Lower lobe of right lung (tissue), 2 donors: ENCODE results near the gene USPL1. TPM values are rescaled to one million over a fixed set of nuclear protein-coding genes. Genes with fewer than 3 reads are reported as not detected.

Source experiments
- ATAC-seq, 2 donors: fragments of 200-7000 bp; cut with Tn5 transposase; one replicate each; pipeline ENCODE4 v1.9.1; 2020 to 2022; ENCODE audit warnings: mild to moderate bottlenecking in 2 of 2, moderate library complexity in 2 of 2
- DNase-seq: peaks from one replicate; pipeline ENCODE4 v3.0.0-alpha.2; 2020
- H3K27ac ChIP-seq: fragments of 200-600 bp; one replicate; pipeline ENCODE4 v1.8.0; 2022
- H3K27me3 ChIP-seq: fragments of 200-600 bp; one replicate; pipeline ENCODE4 v1.8.0; 2022; ENCODE audit warnings: low read depth
- H3K36me3 ChIP-seq: fragments of 200-600 bp; one replicate; pipeline ENCODE4 v1.8.0; 2022; ENCODE audit warnings: mild to moderate bottlenecking
- H3K4me1 ChIP-seq: fragments of 200-600 bp; one replicate; pipeline ENCODE4 v1.8.0; 2022
- H3K4me3 ChIP-seq: fragments of 200-600 bp; one replicate; pipeline ENCODE4 v1.8.0; 2022; ENCODE audit warnings: mild to moderate bottlenecking
- H3K9me3 ChIP-seq: fragments of 200-600 bp; one replicate; pipeline ENCODE4 v1.8.0; 2022
- intact Hi-C: fragments of 100-400 bp; cut with DNase I; formaldehyde crosslinking; loops from one replicate; pipeline ENCODE4 v1.11.0; 2022
- total RNA-seq: library from RNA; stranded (reverse); fragmentation: NEBNext Ultra II Directional; extraction: Animal tissue kit (Norgen Biotek cat#: 25700); gene quantifications from one replicate; pipeline ENCODE4 v1.2.1, GENCODE V29; 2021
- TF ChIP-seq, protein P1 (sequence below): fragments of 200-600 bp; IDR thresholded peaks from one replicate; pipeline ENCODE4 v1.8.0; 2022; ENCODE audit warnings: antibody characterized with exemption, mild to moderate bottlenecking
- donor health status: DM: no; HTN: yes; CAD: no; lungs with severe emphysema.

USPL1 gene
- total RNA-seq, 1 donor from 2014 or later: 14.9 TPM

DNA sequence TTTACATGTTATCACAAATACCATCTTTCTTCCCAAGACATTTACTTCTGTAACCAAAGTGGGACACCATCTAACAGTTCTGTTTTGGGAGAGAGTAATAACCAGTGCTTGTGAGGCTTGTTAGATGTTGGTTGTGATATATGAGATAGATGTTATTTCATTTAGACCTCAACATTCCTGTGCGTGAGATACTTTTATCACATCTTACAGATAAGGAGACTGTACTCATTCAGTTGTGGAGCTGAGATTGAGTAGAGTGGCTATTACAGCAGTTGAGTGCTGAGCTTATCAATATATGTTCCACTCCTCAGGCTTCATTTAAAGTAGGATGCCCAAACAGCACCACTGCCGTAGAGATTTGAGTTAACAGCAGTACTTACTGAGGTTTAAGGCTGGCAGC is 43.1 kb downstream of the USPL1 start:
- H3K27ac ChIP-seq: no peak overlapping the region
- ATAC-seq (no peak), DNase-seq (no peak)
- H3K4me1 ChIP-seq: no peaks in the 10 kb centered on the region
- no peaks in the 10 kb centered on the region for H3K27me3 ChIP-seq
- intact Hi-C loops: no loop called here
- H3K9me3 ChIP-seq: no peaks in the 10 kb centered on the region
- H3K36me3 ChIP-seq: peaks cover 42% of the 10 kb centered on the region
- H3K4me3 ChIP-seq: no peak overlapping the region
- TF ChIP-seq, protein P1, sequence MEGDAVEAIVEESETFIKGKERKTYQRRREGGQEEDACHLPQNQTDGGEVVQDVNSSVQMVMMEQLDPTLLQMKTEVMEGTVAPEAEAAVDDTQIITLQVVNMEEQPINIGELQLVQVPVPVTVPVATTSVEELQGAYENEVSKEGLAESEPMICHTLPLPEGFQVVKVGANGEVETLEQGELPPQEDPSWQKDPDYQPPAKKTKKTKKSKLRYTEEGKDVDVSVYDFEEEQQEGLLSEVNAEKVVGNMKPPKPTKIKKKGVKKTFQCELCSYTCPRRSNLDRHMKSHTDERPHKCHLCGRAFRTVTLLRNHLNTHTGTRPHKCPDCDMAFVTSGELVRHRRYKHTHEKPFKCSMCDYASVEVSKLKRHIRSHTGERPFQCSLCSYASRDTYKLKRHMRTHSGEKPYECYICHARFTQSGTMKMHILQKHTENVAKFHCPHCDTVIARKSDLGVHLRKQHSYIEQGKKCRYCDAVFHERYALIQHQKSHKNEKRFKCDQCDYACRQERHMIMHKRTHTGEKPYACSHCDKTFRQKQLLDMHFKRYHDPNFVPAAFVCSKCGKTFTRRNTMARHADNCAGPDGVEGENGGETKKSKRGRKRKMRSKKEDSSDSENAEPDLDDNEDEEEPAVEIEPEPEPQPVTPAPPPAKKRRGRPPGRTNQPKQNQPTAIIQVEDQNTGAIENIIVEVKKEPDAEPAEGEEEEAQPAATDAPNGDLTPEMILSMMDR: no peak

DNA sequence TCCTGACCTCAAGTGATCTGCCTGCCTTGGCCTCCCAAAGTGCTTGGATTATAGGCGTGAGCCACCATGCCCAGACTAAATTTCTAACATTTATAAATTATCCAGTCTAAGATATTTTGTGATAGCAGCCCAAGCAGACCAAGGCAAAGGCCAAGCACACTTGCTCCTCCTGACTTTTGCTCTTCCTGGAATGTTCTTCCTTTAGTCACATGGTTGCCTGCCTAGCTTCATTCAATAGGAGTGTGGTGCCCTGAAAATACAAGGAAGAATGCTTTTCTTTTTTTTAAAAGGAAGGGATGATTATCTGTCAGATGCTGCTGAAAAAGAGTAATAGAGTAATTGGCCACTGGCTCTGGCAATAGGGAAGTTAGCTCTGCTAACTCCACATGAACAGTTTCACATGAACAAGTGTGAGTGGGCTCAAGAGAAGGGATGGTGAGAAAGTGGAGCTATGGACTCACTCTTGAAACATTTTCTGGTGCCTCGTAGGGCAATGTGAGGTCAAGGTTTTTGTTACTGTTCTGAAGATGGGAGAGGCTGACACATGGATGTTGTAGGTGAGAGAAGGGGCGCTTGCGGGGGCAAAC is 47.1 kb downstream of the USPL1 start:
- Histone ChIP-seq H3K4me1 (no peaks in the 10 kb centered on the region), H3K36me3 (peaks cover 4% of the 10 kb centered on the region), H3K9me3 (no peaks in the 10 kb centered on the region), H3K27ac (no peak overlapping the region), H3K4me3 (no peak overlapping the region), H3K27me3 (no peaks in the 10 kb centered on the region)
- DNase-seq (no peak), ATAC-seq (no peak)
- TF ChIP-seq, protein P1: no peak
- intact Hi-C loops: no loop called here

DNA sequence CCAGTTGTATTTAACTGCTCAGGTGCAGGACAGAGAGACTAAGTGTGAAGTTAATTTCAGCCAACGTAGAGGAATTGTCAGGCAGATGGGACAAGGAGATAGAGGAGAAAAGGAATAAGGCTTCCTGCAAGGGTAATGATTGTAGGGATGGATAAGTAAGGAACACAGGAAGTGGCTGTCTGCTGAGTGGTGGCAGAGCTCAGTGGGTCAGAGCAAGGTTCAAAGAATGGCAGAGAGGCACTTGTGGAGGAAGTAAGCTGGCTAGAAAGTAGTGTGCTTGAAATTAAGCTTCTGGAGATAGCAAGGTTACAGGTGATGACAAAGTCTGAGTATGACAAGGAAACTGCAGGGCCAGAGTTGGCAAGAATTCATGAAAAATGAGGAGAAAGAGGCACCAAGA is 47.9 kb downstream of the USPL1 start:
- no peak for DNase-seq
- no peak for ATAC-seq
- H3K27ac ChIP-seq: no peak overlapping the region
- intact Hi-C loops: no loop called here
- H3K27me3 ChIP-seq: no peaks in the 10 kb centered on the region
- H3K4me3 ChIP-seq: no peak overlapping the region
- no peaks in the 10 kb centered on the region for H3K36me3 ChIP-seq
- TF ChIP-seq, protein P1: no peak
- no peaks in the 10 kb centered on the region for H3K4me1 ChIP-seq
- no peaks in the 10 kb centered on the region for H3K9me3 ChIP-seq

DNA sequence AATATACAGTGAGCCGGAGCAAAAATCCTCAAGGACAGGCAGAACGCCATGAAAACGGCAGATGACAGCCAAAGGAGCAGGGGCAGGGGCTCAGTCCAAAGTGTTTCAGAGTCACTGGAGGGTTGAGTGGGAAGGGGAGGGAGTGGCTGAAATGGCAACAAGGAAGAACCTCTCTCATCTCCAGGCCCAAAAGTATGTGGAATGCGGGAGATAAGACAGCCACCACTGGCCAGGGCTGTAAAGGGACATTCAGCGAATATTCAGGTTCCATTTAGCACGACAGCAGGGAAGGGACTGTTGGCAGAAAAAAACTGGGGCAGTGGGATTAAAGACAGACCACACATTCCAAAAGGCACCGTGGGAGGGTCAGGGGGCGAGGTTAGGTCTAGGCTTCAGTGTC is 48.4 kb downstream of the USPL1 start:
- Histone ChIP-seq H3K4me3 (no peak overlapping the region), H3K36me3 (no peaks in the 10 kb centered on the region), H3K9me3 (no peaks in the 10 kb centered on the region), H3K4me1 (no peaks in the 10 kb centered on the region), H3K27me3 (no peaks in the 10 kb centered on the region), H3K27ac (no peak overlapping the region)
- TF ChIP-seq, protein P1: no peak
- ATAC-seq (no peak), DNase-seq (no peak)
- intact Hi-C loops: no loop called here

DNA sequence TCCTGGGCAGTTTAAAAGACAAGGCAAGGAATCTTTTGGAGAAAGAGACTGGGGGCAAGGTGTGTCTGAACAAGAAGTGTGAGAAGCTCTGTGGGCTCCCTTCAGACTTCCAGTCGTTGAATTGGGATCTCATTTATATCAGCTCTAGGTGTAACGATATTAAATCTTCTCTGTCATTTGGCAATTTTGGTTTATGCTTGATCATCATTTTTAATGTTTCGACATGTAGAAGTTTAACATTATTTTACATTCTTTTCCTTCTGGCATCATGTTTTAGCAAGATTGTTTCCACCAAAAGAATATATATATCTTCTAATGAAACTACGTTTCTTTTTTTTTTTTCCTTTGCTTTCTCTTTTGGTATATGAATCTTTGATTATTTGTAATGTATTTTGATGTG is 49.3 kb downstream of the USPL1 start:
- Histone ChIP-seq H3K36me3 (no peaks in the 10 kb centered on the region), H3K27ac (no peak overlapping the region), H3K27me3 (no peaks in the 10 kb centered on the region), H3K4me1 (no peaks in the 10 kb centered on the region), H3K4me3 (no peak overlapping the region), H3K9me3 (no peaks in the 10 kb centered on the region)
- DNase-seq (no peak), ATAC-seq (no peak)
- TF ChIP-seq, protein P1: no peak
- intact Hi-C loops: no loop called here
